Fibroblast of pulmonary artery (primary cell): ENCODE measurements around the gene OXCT1.

Experiments
- DNase-seq: peaks from one replicate; pipeline ENCODE4 v3.0.0-alpha.2; 2010; ENCODE audit warnings: low read depth
- H3K4me3 ChIP-seq: replicated peaks from 2 replicates; pipeline ENCODE4 v1.5.1; 2011; ENCODE audit warnings: low read depth, mild to moderate bottlenecking, control low read depth, low read length, moderate library complexity
- CTCF ChIP-seq: IDR thresholded peaks from 2 replicates; pipeline ENCODE4 v1.5.1; 2011; ENCODE audit warnings: mild to moderate bottlenecking, control low read depth, low read length, inconsistent platforms; ENCODE audit errors: missing control alignments

OXCT1 gene

GRCh38 chr5:41683181-41683580 lies 187.0 kb downstream of the OXCT1 start:
- no peak for TF ChIP-seq CTCF
- no peak overlapping the region for H3K4me3 ChIP-seq
- no peak for DNase-seq

DNA sequence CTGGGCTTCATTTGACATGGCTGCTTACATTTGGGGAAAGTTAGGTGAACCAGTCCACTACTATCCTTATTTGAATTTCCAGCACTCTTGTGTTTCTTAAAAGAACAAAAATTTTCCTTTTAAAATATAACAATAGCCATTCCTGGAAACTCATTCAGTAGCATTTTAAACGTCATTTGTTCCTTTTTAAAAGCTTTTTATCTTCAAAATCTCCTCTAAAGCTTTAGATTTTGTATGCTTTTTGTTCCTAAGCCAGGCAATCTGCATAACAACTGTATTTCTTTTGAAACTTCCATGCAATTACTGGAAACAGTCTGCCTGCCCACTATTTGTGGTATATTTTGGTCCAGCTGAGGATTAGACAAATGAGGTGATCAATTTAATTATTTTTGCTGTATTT lies 187.6 kb downstream of the OXCT1 start:
- no peak for TF ChIP-seq CTCF
- H3K4me3 ChIP-seq = no peak overlapping the region
- DNase-seq = no peak

- DNase-seq = no peak
- no peak for TF ChIP-seq CTCF
- no peak overlapping the region for H3K4me3 ChIP-seq
Measured at GRCh38 chr5:41681840-41682239, 188.4 kb downstream of the OXCT1 start.
